Nephron progenitor cell (in vitro differentiated cells): ENCODE results near the gene CCNC.

Experiments used
- DNase-seq: peaks from one replicate; pipeline ENCODE4 v3.0.0; 2021
- H3K27ac Mint-ChIP-seq: 2 replicates; pipeline ENCODE4 v1.8.0; 2021; ENCODE audit warnings: mild to moderate bottlenecking, moderate library complexity, mixed read lengths
- H3K27me3 Mint-ChIP-seq: 2 replicates; pipeline ENCODE4 v1.8.0; 2021; ENCODE audit warnings: mild to moderate bottlenecking, low read depth, mixed read lengths; ENCODE audit not compliant: poor library complexity
- H3K36me3 Mint-ChIP-seq: 2 replicates; pipeline ENCODE4 v1.8.0; 2021; ENCODE audit warnings: low read depth, mixed read lengths
- H3K4me1 Mint-ChIP-seq: 2 replicates; pipeline ENCODE4 v1.8.0; 2021; ENCODE audit warnings: mixed read lengths
- H3K4me3 Mint-ChIP-seq: 2 replicates; pipeline ENCODE4 v1.8.0; 2021; ENCODE audit warnings: mild to moderate bottlenecking, moderate library complexity, mixed read lengths
- H3K9me3 Mint-ChIP-seq: 2 replicates; pipeline ENCODE4 v1.8.0; 2021; ENCODE audit warnings: mild to moderate bottlenecking, moderate library complexity, mixed read lengths
- CTCF ChIP-seq: fragments of 200-600 bp; sonication (generic); IDR thresholded peaks from 2 replicates; pipeline ENCODE4 v1.5.0; 2021; ENCODE audit warnings: antibody characterized with exemption

The CCNC gene

GRCh38 chr6:99612551-99613408 lies 44.3 kb upstream of the CCNC start:
- no peak for TF ChIP-seq CTCF
- DNase-seq = no peak
- H3K4me3 Mint-ChIP-seq = no peak overlapping the region
- H3K27ac Mint-ChIP-seq = no peak overlapping the region
- peaks cover 10% of the 10 kb centered on the region for H3K4me1 Mint-ChIP-seq
- H3K9me3 Mint-ChIP-seq = peaks cover 8% of the 10 kb centered on the region
- peaks cover 97% of the 10 kb centered on the region for H3K27me3 Mint-ChIP-seq
- no peaks in the 10 kb centered on the region for H3K36me3 Mint-ChIP-seq

- no peak for DNase-seq
- H3K4me1 Mint-ChIP-seq = peaks cover 21% of the 10 kb centered on the region
- TF ChIP-seq CTCF = no peak
- H3K27me3 Mint-ChIP-seq = peaks cover 97% of the 10 kb centered on the region
- no peaks in the 10 kb centered on the region for H3K9me3 Mint-ChIP-seq
- no peak overlapping the region for H3K27ac Mint-ChIP-seq
- no peaks in the 10 kb centered on the region for H3K36me3 Mint-ChIP-seq
- H3K4me3 Mint-ChIP-seq = no peak overlapping the region
Measured at GRCh38 chr6:99611148-99611547, 42.7 kb upstream of the CCNC start.

DNA sequence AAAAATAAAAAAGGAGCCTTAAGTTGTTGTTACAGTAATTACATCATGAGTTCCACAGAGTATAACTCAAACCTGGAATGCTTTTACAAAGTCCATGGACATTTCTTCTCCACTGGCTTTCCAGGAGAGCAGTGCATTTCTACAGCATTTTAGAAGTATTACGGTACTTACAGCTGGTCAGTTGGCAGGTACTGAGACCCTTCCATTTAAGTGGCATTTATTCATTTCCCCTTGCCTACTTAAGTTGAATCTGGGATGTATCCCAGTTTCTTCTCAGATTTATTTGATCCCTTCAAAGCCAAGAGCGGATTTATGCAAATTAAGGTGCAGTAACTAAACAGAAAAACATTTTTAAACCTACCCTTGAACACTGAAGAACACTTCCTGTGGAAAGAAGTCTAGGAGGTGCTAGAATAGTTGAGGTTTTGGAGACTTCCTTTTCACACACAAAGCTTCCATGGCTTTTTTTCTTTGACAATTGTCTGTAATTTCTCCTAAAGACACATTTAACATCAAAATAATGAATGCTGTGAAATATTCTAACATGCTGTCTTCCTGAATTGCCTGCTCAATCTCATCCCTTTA lies 41.5 kb upstream of the CCNC start:
- Mint-ChIP-seq H3K4me3 (no peak overlapping the region), H3K9me3 (no peaks in the 10 kb centered on the region), H3K27ac (no peak overlapping the region), H3K36me3 (no peaks in the 10 kb centered on the region), H3K27me3 (peaks cover 97% of the 10 kb centered on the region), H3K4me1 (peaks cover 26% of the 10 kb centered on the region)
- no peak for DNase-seq
- no peak for TF ChIP-seq CTCF

- TF ChIP-seq CTCF = no peak
- Mint-ChIP-seq H3K36me3 (no peaks in the 10 kb centered on the region), H3K9me3 (no peaks in the 10 kb centered on the region), H3K4me1 (peaks cover 31% of the 10 kb centered on the region), H3K27me3 (peaks cover 97% of the 10 kb centered on the region), H3K27ac (no peak overlapping the region), H3K4me3 (no peak overlapping the region)
- DNase-seq = no peak
Measured at GRCh38 chr6:99608886-99609482, 40.5 kb upstream of the CCNC start.

GRCh38 chr6:99608059-99608885 lies 39.8 kb upstream of the CCNC start:
- Mint-ChIP-seq H3K9me3 (no peaks in the 10 kb centered on the region), H3K27me3 (peaks cover 100% of the 10 kb centered on the region), H3K4me1 (peaks cover 32% of the 10 kb centered on the region), H3K36me3 (no peaks in the 10 kb centered on the region), H3K27ac (no peak overlapping the region), H3K4me3 (no peak overlapping the region)
- no peak for TF ChIP-seq CTCF
- DNase-seq = no peak
